SJSA1 (cell line): Measurements from ENCODE around the gene GPRIN2. TPM values are rescaled to one million over a fixed set of nuclear protein-coding genes. Genes with fewer than 3 reads are reported as not detected.
A peak's percentile ranks its signal among the peaks of the same experiment; 100 is the strongest.

Experiments
- DNase-seq, 2 experiments: peaks; one replicate each; pipeline ENCODE4 v3.0.0-alpha.2; 2015 to 2020; ENCODE audit warnings: low spot score in 2 of 2, low read depth in 1 of 2
- H3K27ac ChIP-seq: fragments of 250-450 bp; sonication (Bioruptor Pico); 2 replicates; pipeline ENCODE4 v1.5.1; 2020; ENCODE audit warnings: mild to moderate bottlenecking, moderate library complexity
- H3K27me3 ChIP-seq: fragments of 250-450 bp; sonication (Bioruptor Pico); replicated peaks from 2 replicates; pipeline ENCODE4 v1.5.1; 2020; ENCODE audit warnings: mild to moderate bottlenecking, moderate library complexity
- H3K36me3 ChIP-seq: fragments of 250-450 bp; sonication (Bioruptor Pico); 2 replicates; pipeline ENCODE4 v1.5.1; 2020; ENCODE audit warnings: mild to moderate bottlenecking
- H3K4me1 ChIP-seq: fragments of 250-450 bp; sonication (Bioruptor Pico); replicated peaks from 2 replicates; pipeline ENCODE4 v1.6.1; 2021; ENCODE audit warnings: mild to moderate bottlenecking
- H3K4me3 ChIP-seq: fragments of 250-450 bp; sonication (Bioruptor Pico); 2 replicates; pipeline ENCODE4 v1.5.1; 2020; ENCODE audit warnings: mild to moderate bottlenecking
- H3K9me3 ChIP-seq: fragments of 250-450 bp; sonication (Bioruptor Pico); replicated peaks from 2 replicates; pipeline ENCODE4 v1.5.1; 2020; ENCODE audit warnings: mild to moderate bottlenecking
- total RNA-seq: library from RNA; depleted of rRNA; stranded (reverse); fragments of >200 nt; shearing (Covaris generic); gene quantifications from 2 replicates; pipeline ENCODE4 v1.2.3, GENCODE V29; 2014

Gene GPRIN2
- total RNA-seq, 1 experiment from 2014 or later = 0.42 TPM

DNA sequence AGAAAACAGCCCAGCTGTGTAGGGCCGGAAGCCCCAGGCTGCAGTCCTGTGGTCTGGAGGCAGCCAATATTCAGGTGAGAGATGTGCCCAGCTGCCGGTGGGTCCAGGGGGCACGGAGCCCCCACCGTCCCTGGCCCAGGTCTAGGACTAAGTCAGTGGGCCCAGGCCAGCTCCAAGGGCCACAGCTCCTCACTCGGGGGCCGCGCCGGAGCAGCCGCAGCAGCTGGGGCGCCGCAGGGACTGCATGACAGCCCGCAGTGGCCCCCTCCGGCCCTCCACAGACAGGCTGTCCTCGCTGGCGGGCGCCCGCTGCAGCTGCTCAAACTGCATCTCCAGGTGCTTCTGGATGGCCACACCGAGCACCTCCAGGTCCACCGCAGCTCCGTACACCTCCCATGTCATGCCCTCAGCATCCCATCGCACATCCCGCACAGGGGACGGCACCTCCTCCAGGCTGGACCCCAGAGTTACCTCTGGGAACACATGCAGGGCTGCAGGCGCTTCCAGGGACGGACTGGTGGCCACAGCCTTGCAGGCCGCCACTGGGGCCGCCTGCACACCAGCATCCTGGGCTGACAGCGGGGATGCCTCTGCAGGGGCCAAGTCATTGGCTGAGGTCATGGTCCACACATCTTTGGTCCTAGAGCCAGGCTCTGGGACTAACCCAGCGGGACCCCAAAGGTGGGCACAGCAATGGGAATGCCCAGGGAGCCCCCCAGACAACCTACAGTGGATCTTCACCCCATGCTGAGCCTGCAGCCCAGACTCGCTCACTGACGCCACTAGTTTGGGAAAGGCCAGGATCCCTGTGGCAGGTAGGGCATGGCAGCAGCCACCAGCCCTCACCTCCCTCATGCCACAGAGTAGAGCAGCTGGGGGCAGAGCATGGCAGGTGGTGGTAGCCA, 7.0 kb downstream of the GPRIN2 start:
- H3K27me3 ChIP-seq = no peaks in the 10 kb centered on the region
- peaks cover 38% of the 10 kb centered on the region for H3K36me3 ChIP-seq
- no peak overlapping the region for H3K27ac ChIP-seq
- H3K4me1 ChIP-seq = peaks cover 14% of the 10 kb centered on the region
- no peaks in the 10 kb centered on the region for H3K9me3 ChIP-seq
- DNase-seq = peak in 1 of 2 experiments; percentile 56
- no peak overlapping the region for H3K4me3 ChIP-seq

- H3K9me3 ChIP-seq = no peaks in the 10 kb centered on the region
- no peak overlapping the region for H3K27ac ChIP-seq
- peak in 1 of 2 experiments; percentile 46 for DNase-seq
- H3K36me3 ChIP-seq = peaks cover 44% of the 10 kb centered on the region
- peaks cover 14% of the 10 kb centered on the region for H3K4me1 ChIP-seq
- no peaks in the 10 kb centered on the region for H3K27me3 ChIP-seq
- no peak overlapping the region for H3K4me3 ChIP-seq
These were observed 7.9 kb downstream of the GPRIN2 start for GRCh38 chr10:46548498-46549090.

- Histone ChIP-seq H3K9me3 (no peaks in the 10 kb centered on the region), H3K4me3 (no peak overlapping the region), H3K36me3 (peaks cover 52% of the 10 kb centered on the region), H3K27me3 (no peaks in the 10 kb centered on the region), H3K4me1 (peaks cover 18% of the 10 kb centered on the region), H3K27ac (no peak overlapping the region)
- peak in 1 of 2 experiments; percentile 52 for DNase-seq
These were observed 8.6 kb downstream of the GPRIN2 start for GRCh38 chr10:46547541-46548497.

DNA sequence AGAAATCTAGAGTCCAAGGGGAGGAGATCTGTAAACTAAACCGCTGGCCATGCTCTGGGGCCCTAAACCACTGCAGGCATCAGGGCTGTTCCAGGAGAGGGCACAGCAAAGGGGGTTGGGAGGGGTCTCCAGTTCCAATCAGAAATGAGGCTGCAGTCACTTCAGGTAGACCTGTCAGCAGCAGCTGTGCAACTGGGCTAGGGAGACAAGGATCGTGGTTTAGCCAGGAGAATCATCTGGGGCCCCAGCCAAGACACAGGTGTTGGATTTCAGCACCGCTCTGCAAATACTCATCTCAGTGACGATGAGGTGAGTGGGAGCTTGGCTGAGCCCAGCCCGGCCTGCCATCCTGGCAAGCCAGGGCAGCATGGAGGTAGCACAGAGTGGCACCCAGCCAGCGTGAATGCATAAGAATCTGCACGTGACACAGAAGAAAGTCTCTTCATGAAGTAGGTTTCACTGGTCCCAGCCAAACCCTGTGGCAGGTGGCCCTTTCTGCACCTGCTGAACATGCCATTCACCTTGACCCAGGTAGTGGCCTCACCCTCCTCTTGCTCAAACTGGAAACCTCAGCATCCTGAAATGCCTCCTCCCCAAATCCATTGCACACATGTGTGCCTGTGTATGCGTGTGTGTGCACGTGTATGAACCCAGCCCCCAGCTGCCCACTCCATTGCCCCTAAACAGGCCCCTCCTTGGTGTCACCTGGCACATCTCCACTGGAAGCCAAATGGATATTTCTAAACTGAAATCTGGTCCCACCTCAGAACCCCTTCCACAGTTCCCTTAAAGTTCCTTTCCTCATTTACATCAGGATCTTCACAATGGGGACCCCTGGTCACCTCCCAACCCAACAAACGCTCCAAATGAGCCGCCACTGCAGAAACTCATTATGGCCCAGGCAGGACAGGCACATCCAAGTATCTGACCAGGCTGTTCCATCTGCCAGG, 9.6 kb downstream of the GPRIN2 start:
- H3K4me3 ChIP-seq = no peak overlapping the region
- peaks cover 62% of the 10 kb centered on the region for H3K36me3 ChIP-seq
- H3K9me3 ChIP-seq = no peaks in the 10 kb centered on the region
- H3K4me1 ChIP-seq = peaks cover 28% of the 10 kb centered on the region
- no peaks in the 10 kb centered on the region for H3K27me3 ChIP-seq
- H3K27ac ChIP-seq = no peak overlapping the region
- DNase-seq = peak in 1 of 2 experiments; percentile 49

- Histone ChIP-seq H3K36me3 (peaks cover 62% of the 10 kb centered on the region), H3K4me3 (no peak overlapping the region), H3K4me1 (peaks cover 31% of the 10 kb centered on the region), H3K27ac (no peak overlapping the region), H3K27me3 (no peaks in the 10 kb centered on the region), H3K9me3 (no peaks in the 10 kb centered on the region)
- DNase-seq = peak in 1 of 2 experiments; percentile 45
These were observed 10.4 kb downstream of the GPRIN2 start for GRCh38 chr10:46545861-46546590.

DNA sequence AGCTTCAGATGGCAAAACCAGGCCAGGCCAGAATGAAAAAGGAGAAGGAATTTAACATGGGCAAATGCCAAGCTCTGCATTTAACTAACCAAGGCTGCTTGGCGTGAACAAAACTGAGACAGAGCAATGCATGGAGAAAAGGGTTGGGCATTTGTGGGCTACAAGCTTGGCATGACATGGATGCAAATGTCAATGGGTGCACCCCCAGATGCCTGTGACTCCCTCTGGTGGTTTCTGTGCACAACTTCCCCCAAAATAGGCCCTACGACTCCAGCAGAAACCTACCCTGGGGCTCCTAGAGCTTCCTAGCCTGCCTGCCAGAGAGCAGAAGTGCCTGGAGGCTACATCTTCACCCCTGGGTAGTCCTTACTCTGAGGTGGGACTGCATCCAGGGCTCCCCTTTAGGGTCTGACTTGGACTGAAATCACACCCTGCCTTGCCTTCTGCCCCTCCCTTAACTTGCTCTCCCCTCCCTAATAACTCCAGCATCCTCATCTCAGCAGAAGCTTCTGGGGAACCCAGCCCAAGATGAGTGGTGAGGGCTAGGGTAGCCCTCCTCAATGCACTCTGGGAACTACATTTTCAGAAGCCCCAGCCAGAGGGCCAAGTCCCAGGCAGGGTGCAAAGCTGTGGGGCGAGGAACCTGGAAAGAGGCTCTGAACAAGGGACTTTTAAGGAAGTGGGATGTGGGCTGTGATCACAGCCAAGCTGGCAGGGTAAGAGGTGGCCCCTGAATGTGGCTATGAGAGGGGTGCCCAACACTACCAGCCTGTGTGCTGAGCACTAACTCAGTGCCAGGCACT, 11.3 kb downstream of the GPRIN2 start:
- no peaks in the 10 kb centered on the region for H3K9me3 ChIP-seq
- no peak overlapping the region for H3K4me3 ChIP-seq
- no peaks in the 10 kb centered on the region for H3K27me3 ChIP-seq
- peaks cover 64% of the 10 kb centered on the region for H3K36me3 ChIP-seq
- peak in 1 of 2 experiments; percentile 49 for DNase-seq
- no peak overlapping the region for H3K27ac ChIP-seq
- peaks cover 39% of the 10 kb centered on the region for H3K4me1 ChIP-seq

- Histone ChIP-seq H3K4me1 (peaks cover 52% of the 10 kb centered on the region), H3K27me3 (no peaks in the 10 kb centered on the region), H3K27ac (no peak overlapping the region), H3K36me3 (peaks cover 64% of the 10 kb centered on the region), H3K4me3 (no peak overlapping the region), H3K9me3 (no peaks in the 10 kb centered on the region)
- peak in 1 of 2 experiments; percentile 41 for DNase-seq
These were observed 12.7 kb downstream of the GPRIN2 start for GRCh38 chr10:46543466-46544377.

DNA sequence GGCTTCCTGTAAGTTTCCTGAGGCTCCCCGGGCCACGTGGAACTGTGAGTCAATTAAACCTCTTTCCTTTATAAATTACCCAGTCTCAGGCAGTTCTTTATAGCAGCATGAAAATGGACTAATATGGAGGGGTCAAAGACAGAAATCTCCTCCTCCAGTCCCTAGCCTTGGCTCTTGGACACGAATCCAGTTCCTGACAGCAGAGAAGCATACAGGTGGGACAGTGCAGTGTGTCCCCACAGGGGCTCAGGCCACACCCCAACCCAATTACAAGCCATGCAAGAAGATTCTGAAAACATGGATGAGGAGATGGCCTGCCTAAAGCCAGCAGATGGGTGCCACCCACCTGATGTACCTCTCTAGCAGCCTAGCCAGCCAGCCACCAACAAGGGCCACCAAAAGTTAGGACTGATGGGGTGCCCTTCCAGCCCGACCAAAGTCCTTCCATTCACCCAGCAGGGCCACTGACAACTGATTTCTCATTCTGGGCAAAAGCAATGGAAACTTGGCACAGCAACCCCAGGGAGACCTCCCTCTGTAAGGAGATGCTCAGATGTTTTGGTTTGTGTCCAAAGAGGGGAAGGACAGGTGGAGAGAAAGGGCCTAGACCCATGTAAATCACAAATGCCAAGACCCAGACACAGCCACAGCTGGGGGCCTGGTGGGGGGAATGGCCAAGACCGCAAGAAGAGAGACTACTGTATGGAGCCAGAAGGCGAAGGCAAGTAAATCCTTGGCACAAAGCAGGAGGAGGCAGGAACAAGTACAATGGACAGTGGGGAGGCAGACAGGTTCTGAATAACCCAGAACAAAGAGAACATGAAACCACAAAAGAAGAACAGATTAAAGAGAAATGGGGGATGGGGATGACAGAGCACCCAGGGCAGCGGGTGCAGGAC, 13.6 kb downstream of the GPRIN2 start:
- H3K4me1 ChIP-seq = peaks cover 57% of the 10 kb centered on the region
- peaks cover 58% of the 10 kb centered on the region for H3K36me3 ChIP-seq
- peak in 1 of 2 experiments; percentile 45 for DNase-seq
- no peaks in the 10 kb centered on the region for H3K27me3 ChIP-seq
- no peak overlapping the region for H3K4me3 ChIP-seq
- H3K27ac ChIP-seq = peak overlapping the region; percentile 26; the same call in 1 of the 2 replicates
- H3K9me3 ChIP-seq = no peaks in the 10 kb centered on the region

DNA sequence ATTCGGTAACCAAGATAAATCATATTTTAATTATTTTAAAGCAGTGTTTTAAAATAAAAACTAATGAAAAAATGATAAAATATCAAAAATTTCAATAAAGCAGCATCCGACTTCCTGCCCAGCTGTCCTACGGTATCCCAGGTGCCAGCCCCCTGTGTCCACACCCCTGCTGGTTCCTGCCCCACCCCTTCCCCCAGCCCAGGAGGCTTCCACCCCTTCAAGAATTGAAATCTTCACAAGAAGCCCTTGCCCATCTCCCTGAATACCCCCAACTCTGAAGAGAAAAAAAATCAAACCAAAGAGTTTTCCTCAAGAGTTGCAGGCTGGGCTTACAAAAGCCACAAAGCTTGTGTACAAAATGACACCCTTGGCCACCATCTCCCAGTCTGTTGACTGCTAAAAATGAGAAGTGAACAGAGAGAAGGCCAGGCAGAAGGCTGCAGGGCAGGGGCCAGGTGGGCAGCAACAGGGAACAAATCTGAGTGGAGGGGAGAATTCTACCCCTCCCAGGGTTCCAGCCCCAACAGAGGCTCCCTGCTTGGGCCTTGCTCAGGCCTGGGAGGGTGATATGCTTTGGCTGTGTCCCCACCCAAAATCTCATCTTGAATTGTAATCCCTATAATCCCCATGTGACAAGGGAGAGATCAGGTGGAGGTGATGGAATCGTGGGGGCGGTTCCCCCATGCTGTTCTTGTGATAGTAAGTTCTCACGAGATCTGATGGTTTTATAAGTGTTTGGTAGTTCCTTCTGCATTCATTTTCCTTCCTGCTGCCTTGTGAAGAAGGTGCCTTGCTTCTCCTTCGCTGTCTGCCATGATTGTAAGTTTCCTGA, 14.5 kb downstream of the GPRIN2 start:
- peaks cover 51% of the 10 kb centered on the region for H3K36me3 ChIP-seq
- no peaks in the 10 kb centered on the region for H3K9me3 ChIP-seq
- DNase-seq = peak in 1 of 2 experiments; percentile 48
- no peaks in the 10 kb centered on the region for H3K27me3 ChIP-seq
- peaks cover 59% of the 10 kb centered on the region for H3K4me1 ChIP-seq
- peak overlapping the region; percentile 26 for H3K27ac ChIP-seq
- H3K4me3 ChIP-seq = peak overlapping the region; percentile 36
